Endodermal cell (in vitro differentiated cells): ENCODE measurements around the gene JTB. TPM values are rescaled to one million over a fixed set of nuclear protein-coding genes. Genes with fewer than 3 reads are reported as not detected.

ENCODE experiments used
- DNase-seq: peaks from one replicate; pipeline ENCODE4 v3.0.0-alpha.2; 2017
- H3K27ac ChIP-seq: 2 replicates; pipeline ENCODE4 v1.5.1; 2013; ENCODE audit warnings: mild to moderate bottlenecking, low read depth, low read length, moderate library complexity
- H3K27me3 ChIP-seq: 2 replicates; pipeline ENCODE4 v1.6.1; 2013; ENCODE audit warnings: mild to moderate bottlenecking, low read length, moderate library complexity; ENCODE audit not compliant: insufficient read depth, control insufficient read depth, poor library complexity, severe bottlenecking
- H3K36me3 ChIP-seq: 2 replicates; pipeline ENCODE4 v1.7.0; 2013; ENCODE audit warnings: mild to moderate bottlenecking, low read length, moderate library complexity; ENCODE audit not compliant: control insufficient read depth, insufficient read depth
- H3K4me1 ChIP-seq: one replicate; pipeline ENCODE4 v1.7.0; 2013; ENCODE audit warnings: low read length; ENCODE audit not compliant: control insufficient read depth, insufficient read depth
- H3K4me3 ChIP-seq: 2 replicates; pipeline ENCODE4 v1.5.1; 2013; ENCODE audit warnings: mild to moderate bottlenecking, low read length, moderate library complexity
- H3K9ac ChIP-seq: 2 replicates; pipeline ENCODE4 v1.6.1; 2013; ENCODE audit warnings: mild to moderate bottlenecking, low read length, moderate library complexity; ENCODE audit not compliant: poor library complexity, severe bottlenecking; ENCODE audit errors: extremely low read depth
- H3K9me3 ChIP-seq: 2 replicates; pipeline ENCODE4 v1.6.1; 2013; ENCODE audit warnings: mild to moderate bottlenecking, low read length, moderate library complexity; ENCODE audit not compliant: control insufficient read depth
- H3K27ac Mint-ChIP-seq: 2 replicates; pipeline ENCODE4 v1.8.0; 2020; ENCODE audit warnings: mixed read lengths
- H3K27me3 Mint-ChIP-seq: 2 replicates; pipeline ENCODE4 v1.8.0; 2021; ENCODE audit warnings: mild to moderate bottlenecking, mixed read lengths; ENCODE audit not compliant: insufficient read depth
- H3K36me3 Mint-ChIP-seq: 2 replicates; pipeline ENCODE4 v1.8.0; 2020; ENCODE audit warnings: low read depth, mixed read lengths
- H3K4me1 Mint-ChIP-seq: 2 replicates; pipeline ENCODE4 v1.8.0; 2020; ENCODE audit warnings: mixed read lengths
- H3K4me3 Mint-ChIP-seq: 2 replicates; pipeline ENCODE4 v1.8.0; 2020; ENCODE audit warnings: mild to moderate bottlenecking, moderate library complexity, mixed read lengths
- H3K9me3 Mint-ChIP-seq: 2 replicates; pipeline ENCODE4 v1.8.0; 2020; ENCODE audit warnings: mild to moderate bottlenecking, mixed read lengths
- WGBS, 2 experiments: methylation state at CpG; one replicate each; pipeline versions ENCODE4 v1.1.5 to v1.1.7; 2013; ENCODE audit warnings: missing lambda C conversion rate in 2 of 2, mixed read lengths in 1 of 2; ENCODE audit not compliant: insufficient coverage in 1 of 2, insufficient read length in 1 of 2; 5-methylcytosine and 5-hydroxymethylcytosine counted together
- total RNA-seq, 2 donors: library from RNA; stranded (reverse); fragmentation: NEBNext Ultra II Directional in 1 of 2; extraction: Animal tissue kit (Norgen Biotek cat#: 25700) in 1 of 2; gene quantifications; 2 replicates in 1 of 2; 3 replicates in 1 of 2; pipeline ENCODE4 v1.2.1, GENCODE V29; 2021
- TF ChIP-seq, protein P1 (sequence below): fragments of 200-600 bp; sonication (generic); conservative IDR thresholded peaks from 2 replicates; pipeline ENCODE4 v1.5.0; 2021; ENCODE audit warnings: antibody characterized with exemption, mild to moderate bottlenecking

Gene JTB
- total RNA-seq, 2 donors from 2014 or later = 63.6 to 72.8 TPM

- no peaks in the 10 kb centered on the region for H3K9me3 ChIP-seq
- peak overlapping the region; percentile 99 for H3K4me3 ChIP-seq
- Mint-ChIP-seq H3K27me3 (no peaks in the 10 kb centered on the region), H3K36me3 (peaks cover 45% of the 10 kb centered on the region), H3K4me3 (peak overlapping the region; percentile 95), H3K9me3 (peaks cover 4% of the 10 kb centered on the region), H3K27ac (peak overlapping the region; percentile 99), H3K4me1 (peaks cover 11% of the 10 kb centered on the region)
- DNase-seq = no peak
- peak overlapping the region; percentile 94 for H3K9ac ChIP-seq
- H3K36me3 ChIP-seq = peaks cover 45% of the 10 kb centered on the region
- H3K27ac ChIP-seq = no peak overlapping the region
- H3K27me3 ChIP-seq = no peaks in the 10 kb centered on the region
- TF ChIP-seq, protein P1, sequence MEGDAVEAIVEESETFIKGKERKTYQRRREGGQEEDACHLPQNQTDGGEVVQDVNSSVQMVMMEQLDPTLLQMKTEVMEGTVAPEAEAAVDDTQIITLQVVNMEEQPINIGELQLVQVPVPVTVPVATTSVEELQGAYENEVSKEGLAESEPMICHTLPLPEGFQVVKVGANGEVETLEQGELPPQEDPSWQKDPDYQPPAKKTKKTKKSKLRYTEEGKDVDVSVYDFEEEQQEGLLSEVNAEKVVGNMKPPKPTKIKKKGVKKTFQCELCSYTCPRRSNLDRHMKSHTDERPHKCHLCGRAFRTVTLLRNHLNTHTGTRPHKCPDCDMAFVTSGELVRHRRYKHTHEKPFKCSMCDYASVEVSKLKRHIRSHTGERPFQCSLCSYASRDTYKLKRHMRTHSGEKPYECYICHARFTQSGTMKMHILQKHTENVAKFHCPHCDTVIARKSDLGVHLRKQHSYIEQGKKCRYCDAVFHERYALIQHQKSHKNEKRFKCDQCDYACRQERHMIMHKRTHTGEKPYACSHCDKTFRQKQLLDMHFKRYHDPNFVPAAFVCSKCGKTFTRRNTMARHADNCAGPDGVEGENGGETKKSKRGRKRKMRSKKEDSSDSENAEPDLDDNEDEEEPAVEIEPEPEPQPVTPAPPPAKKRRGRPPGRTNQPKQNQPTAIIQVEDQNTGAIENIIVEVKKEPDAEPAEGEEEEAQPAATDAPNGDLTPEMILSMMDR = no peak
- H3K4me1 ChIP-seq = no peaks in the 10 kb centered on the region
- 93 to 100% methylated on average over 1 to 2 of the region's 2 CpGs for WGBS, 2 experiments
These were observed 14.3 kb upstream of the JTB start for GRCh38 chr1:153991806-153992205.

- Histone ChIP-seq H3K4me1 (no peaks in the 10 kb centered on the region), H3K9ac (peak overlapping the region; percentile 94), H3K27me3 (no peaks in the 10 kb centered on the region), H3K9me3 (no peaks in the 10 kb centered on the region), H3K27ac (no peak overlapping the region), H3K36me3 (peaks cover 45% of the 10 kb centered on the region), H3K4me3 (peak overlapping the region; percentile 99)
- peak overlapping the region; percentile 95 for H3K4me3 Mint-ChIP-seq
- H3K9me3 Mint-ChIP-seq = peaks cover 4% of the 10 kb centered on the region
- H3K27ac Mint-ChIP-seq = peak overlapping the region; percentile 99
- DNase-seq = no peak
- TF ChIP-seq, protein P1 = no peak
- H3K36me3 Mint-ChIP-seq = peaks cover 44% of the 10 kb centered on the region
- H3K27me3 Mint-ChIP-seq = no peaks in the 10 kb centered on the region
- peaks cover 15% of the 10 kb centered on the region for H3K4me1 Mint-ChIP-seq
- WGBS, 2 experiments = 18 to 29% methylated on average over 3 to 7 of the region's 9 CpGs
These were observed 13.7 kb upstream of the JTB start for GRCh38 chr1:153991151-153991630.

- WGBS, 2 experiments = 0 to 1% methylated on average over 23 to 36 of the region's 36 CpGs
- TF ChIP-seq, protein P1 = no peak
- no peaks in the 10 kb centered on the region for H3K9me3 ChIP-seq
- Mint-ChIP-seq H3K4me1 (peaks cover 15% of the 10 kb centered on the region), H3K27me3 (no peaks in the 10 kb centered on the region), H3K9me3 (peaks cover 1% of the 10 kb centered on the region), H3K4me3 (peak within 1 kb of the TSS; percentile 95), H3K27ac (peak within 1 kb of the TSS; percentile 99), H3K36me3 (peaks cover 40% of the 10 kb centered on the region)
- peak within 1 kb of the TSS; percentile 70 for H3K27ac ChIP-seq
- no peaks in the 10 kb centered on the region for H3K27me3 ChIP-seq
- no peaks in the 10 kb centered on the region for H3K4me1 ChIP-seq
- H3K36me3 ChIP-seq = peaks cover 44% of the 10 kb centered on the region
- DNase-seq = peak; percentile 96
- peak within 1 kb of the TSS; percentile 94 for H3K9ac ChIP-seq
- peak within 1 kb of the TSS; percentile 99 for H3K4me3 ChIP-seq
These were observed 13.1 kb upstream of the JTB start, which contains the start of gene RPS27 for GRCh38 chr1:153990468-153991150. RPS27 (plus strand) TSS chr1:153990762; CDS start chr1:153990797, 35 bp downstream.
